ENCODE measurements around the gene F12.

DNA sequence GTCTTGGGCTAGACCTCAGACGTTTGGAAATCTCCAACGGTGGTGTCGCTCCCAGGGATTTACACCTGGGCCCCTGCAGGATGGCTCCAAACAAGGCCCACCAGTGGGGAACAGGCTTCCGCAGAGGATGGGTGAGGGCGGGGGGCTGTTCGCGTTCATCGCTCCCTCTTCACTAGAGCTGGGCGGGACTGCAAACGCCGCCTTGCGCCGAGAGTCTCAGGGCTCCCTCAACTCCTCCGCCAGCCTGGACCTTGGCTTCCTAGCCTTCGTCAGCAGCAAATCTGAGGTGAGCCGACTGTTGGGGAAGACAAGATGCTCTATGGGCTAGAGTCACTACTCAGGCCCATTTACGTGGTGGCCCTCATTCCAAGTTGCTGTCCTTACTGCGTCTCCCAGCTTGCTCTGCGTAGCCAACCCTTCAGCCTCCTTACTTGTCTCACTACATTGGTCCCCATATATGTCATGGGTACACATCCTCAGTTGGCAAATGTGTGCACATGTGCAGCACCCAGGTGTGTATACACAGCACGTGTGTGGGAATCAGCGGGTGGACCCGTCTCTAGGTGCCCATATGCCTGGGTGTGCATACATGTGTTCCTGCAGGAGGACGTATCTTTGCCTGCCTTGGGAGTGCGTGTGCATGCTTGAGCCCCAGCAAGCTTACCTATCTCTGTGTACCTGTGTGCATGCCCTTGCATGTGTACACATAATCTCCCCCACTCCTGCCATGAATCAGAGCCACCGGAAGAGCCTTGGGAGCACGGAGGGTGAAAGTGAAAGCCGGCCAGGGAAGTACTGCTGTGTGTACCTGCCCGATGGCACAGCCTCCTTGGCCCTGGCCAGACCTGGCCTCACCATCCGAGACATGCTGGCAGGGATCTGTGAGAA is 41.1 kb downstream of the F12 start:
- TF ChIP-seq, protein P1, sequence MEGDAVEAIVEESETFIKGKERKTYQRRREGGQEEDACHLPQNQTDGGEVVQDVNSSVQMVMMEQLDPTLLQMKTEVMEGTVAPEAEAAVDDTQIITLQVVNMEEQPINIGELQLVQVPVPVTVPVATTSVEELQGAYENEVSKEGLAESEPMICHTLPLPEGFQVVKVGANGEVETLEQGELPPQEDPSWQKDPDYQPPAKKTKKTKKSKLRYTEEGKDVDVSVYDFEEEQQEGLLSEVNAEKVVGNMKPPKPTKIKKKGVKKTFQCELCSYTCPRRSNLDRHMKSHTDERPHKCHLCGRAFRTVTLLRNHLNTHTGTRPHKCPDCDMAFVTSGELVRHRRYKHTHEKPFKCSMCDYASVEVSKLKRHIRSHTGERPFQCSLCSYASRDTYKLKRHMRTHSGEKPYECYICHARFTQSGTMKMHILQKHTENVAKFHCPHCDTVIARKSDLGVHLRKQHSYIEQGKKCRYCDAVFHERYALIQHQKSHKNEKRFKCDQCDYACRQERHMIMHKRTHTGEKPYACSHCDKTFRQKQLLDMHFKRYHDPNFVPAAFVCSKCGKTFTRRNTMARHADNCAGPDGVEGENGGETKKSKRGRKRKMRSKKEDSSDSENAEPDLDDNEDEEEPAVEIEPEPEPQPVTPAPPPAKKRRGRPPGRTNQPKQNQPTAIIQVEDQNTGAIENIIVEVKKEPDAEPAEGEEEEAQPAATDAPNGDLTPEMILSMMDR (IDR thresholded peaks at IDR 0.05 in 8 of 11, conservative IDR thresholded peaks at IDR 0.05 in 3 of 11) = no peak
- TF ChIP-seq POLR2AphosphoS5 (IDR thresholded peaks at IDR 0.05) (no peak), POLR2A (IDR thresholded peaks at IDR 0.05) (no peak)
